C4-2B (cell line): ENCODE measurements around the gene SCN2B.

Source experiments
- CTCF ChIP-seq: fragments of 450-650 bp; conservative IDR thresholded peaks from 2 replicates; pipeline ENCODE4 v1.5.1; 2017; ENCODE audit warnings: mild to moderate bottlenecking
- ZFX ChIP-seq: fragments of 450-650 bp; IDR thresholded peaks from 2 replicates; pipeline ENCODE4 v1.6.1; 2017

GRCh38 chr11:118146554-118146953, 29.9 kb downstream of the SCN2B start:
- TF ChIP-seq CTCF (no peak), ZFX (no peak)
